ENCODE data around the gene FBXO3.
"Not testable (repeated sequence)": the region's sequence is repeated elsewhere in the genome, so short reads cannot be mapped to it uniquely, and the experiment has no call there.

Gene FBXO3

GRCh38 chr11:33724644-33725035 is 49.7 kb downstream of the FBXO3 start:
- no peak for DNase-seq

- no peak for DNase-seq
These were observed 51.0 kb downstream of the FBXO3 start for GRCh38 chr11:33723238-33723881.

GRCh38 chr11:33722590-33723234 is 51.6 kb downstream of the FBXO3 start:
- no peak for DNase-seq

GRCh38 chr11:33721984-33722383 is 52.3 kb downstream of the FBXO3 start:
- no peak for DNase-seq

- no peak for DNase-seq
These were observed 52.9 kb downstream of the FBXO3 start for GRCh38 chr11:33721426-33721825.

GRCh38 chr11:33719587-33719986 is 54.7 kb downstream of the FBXO3 start:
- no peak for DNase-seq

- DNase-seq: no peak
These were observed 55.9 kb downstream of the FBXO3 start for GRCh38 chr11:33718440-33718839.

- no peak for DNase-seq
These were observed 58.1 kb downstream of the FBXO3 start for GRCh38 chr11:33716243-33716642.

- no peak for DNase-seq
These were observed 60.4 kb downstream of the FBXO3 start for GRCh38 chr11:33713856-33714398.

GRCh38 chr11:33713151-33713855 is 61.0 kb downstream of the FBXO3 start:
- no peak for DNase-seq

- no peak for DNase-seq
These were observed 61.9 kb downstream of the FBXO3 start for GRCh38 chr11:33712436-33712835.

GRCh38 chr11:33709466-33709865 is 64.9 kb downstream of the FBXO3 start:
- no peak for DNase-seq

GRCh38 chr11:33708985-33709384 is 65.3 kb downstream of the FBXO3 start:
- no peak for DNase-seq

- DNase-seq: not testable (repeated sequence)
These were observed 66.5 kb downstream of the FBXO3 start for GRCh38 chr11:33707831-33708230.

GRCh38 chr11:33706966-33707365 is 67.4 kb downstream of the FBXO3 start:
- no peak for DNase-seq

GRCh38 chr11:33706546-33706945 is 67.8 kb downstream of the FBXO3 start:
- DNase-seq: no peak

GRCh38 chr11:33704240-33705002 is 69.9 kb downstream of the FBXO3 start:
- no peak for DNase-seq

- DNase-seq: no peak
These were observed 70.5 kb downstream of the FBXO3 start for GRCh38 chr11:33703788-33704187.

- no peak for DNase-seq
These were observed 71.1 kb downstream of the FBXO3 start for GRCh38 chr11:33703234-33703633.

GRCh38 chr11:33701302-33702230 is 72.8 kb downstream of the FBXO3 start:
- DNase-seq: peak; percentile 42

GRCh38 chr11:33700502-33701271 is 73.6 kb downstream of the FBXO3 start, which contains the start of gene C11orf91:
C11orf91 (minus strand) TSS chr11:33700826; CDS start chr11:33700740, 86 bp downstream.
- peak; percentile 88 for DNase-seq

Measured in NCI-H748 treated with DMSO at 0.1 percent for 48 hours (cell line).